Fibroblast of the aortic adventitia (primary cell): ENCODE data around the gene TRAP1. TPM values are rescaled to one million over a fixed set of nuclear protein-coding genes. Genes with fewer than 3 reads are reported as not detected.

Experiments
- DNase-seq: peaks from one replicate; pipeline ENCODE4 v3.0.0-alpha.2; 2010; ENCODE audit warnings: low read depth
- H3K4me3 ChIP-seq: 2 replicates; pipeline ENCODE4 v1.5.1; 2011; ENCODE audit warnings: low read depth, mild to moderate bottlenecking, control low read depth, low read length, moderate library complexity
- total RNA-seq: library from RNA; depleted of rRNA; stranded (reverse); fragments of >200 nt; gene quantifications from 2 replicates; pipeline ENCODE4 v1.2.3, GENCODE V29; 2012; ENCODE audit warnings: low replicate concordance
- TF ChIP-seq, protein P1 (sequence below): IDR thresholded peaks from 2 replicates; pipeline ENCODE4 v1.5.1; 2011; ENCODE audit warnings: mild to moderate bottlenecking, low read length, control low read depth, inconsistent platforms; ENCODE audit not compliant: insufficient read depth

Gene TRAP1
- total RNA-seq, 1 donor: 66.0 TPM

DNA sequence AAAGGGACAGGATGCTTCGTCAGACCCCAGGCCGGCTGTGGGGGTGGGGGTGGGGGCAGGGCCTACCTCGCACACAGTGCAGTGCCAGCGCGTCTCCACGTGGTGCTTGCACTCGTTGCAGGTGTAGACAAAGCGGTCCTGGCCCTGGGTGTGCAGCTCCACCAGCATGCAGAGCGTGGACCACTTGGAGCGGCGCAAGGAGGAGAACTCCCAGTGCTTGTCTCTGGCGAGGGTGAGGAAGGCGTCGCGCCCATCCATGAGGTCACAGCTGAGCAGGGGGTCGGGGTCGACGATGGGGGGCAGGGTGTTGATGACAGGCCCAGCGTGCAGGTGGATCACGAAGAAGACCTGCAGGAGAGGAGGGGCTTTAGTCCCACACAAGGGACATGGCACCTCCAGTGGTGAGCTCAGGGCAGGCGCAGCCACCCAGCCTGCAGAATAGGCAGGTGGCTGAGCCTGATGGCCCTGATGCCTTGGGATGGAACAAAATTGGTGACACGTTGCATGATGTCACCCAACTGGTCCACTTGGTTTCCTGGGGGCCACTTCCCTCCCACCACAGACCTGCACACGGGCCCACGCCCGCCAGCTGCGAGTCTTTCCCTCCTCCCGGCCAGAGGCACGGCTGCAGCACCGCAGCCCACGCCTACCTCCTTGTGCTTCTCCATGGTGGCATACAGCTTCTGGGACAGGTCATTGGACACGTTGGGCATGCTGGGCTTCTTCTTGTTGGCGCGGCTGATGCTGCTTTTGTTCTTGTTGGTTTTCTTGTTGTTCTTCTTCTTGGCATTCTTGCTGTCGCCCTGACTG lies 14.0 kb upstream of the TRAP1 start:
- TF ChIP-seq, protein P1, sequence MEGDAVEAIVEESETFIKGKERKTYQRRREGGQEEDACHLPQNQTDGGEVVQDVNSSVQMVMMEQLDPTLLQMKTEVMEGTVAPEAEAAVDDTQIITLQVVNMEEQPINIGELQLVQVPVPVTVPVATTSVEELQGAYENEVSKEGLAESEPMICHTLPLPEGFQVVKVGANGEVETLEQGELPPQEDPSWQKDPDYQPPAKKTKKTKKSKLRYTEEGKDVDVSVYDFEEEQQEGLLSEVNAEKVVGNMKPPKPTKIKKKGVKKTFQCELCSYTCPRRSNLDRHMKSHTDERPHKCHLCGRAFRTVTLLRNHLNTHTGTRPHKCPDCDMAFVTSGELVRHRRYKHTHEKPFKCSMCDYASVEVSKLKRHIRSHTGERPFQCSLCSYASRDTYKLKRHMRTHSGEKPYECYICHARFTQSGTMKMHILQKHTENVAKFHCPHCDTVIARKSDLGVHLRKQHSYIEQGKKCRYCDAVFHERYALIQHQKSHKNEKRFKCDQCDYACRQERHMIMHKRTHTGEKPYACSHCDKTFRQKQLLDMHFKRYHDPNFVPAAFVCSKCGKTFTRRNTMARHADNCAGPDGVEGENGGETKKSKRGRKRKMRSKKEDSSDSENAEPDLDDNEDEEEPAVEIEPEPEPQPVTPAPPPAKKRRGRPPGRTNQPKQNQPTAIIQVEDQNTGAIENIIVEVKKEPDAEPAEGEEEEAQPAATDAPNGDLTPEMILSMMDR: no peak
- H3K4me3 ChIP-seq: no peak overlapping the region
- no peak for DNase-seq

GRCh38 chr16:3730161-3731125 lies 13.1 kb upstream of the TRAP1 start:
- no peak overlapping the region for H3K4me3 ChIP-seq
- TF ChIP-seq, protein P1: no peak
- DNase-seq: no peak

- H3K4me3 ChIP-seq: no peak overlapping the region
- TF ChIP-seq, protein P1: no peak
- DNase-seq: no peak
Observed at GRCh38 chr16:3729161-3730112, 12.1 kb upstream of the TRAP1 start.

DNA sequence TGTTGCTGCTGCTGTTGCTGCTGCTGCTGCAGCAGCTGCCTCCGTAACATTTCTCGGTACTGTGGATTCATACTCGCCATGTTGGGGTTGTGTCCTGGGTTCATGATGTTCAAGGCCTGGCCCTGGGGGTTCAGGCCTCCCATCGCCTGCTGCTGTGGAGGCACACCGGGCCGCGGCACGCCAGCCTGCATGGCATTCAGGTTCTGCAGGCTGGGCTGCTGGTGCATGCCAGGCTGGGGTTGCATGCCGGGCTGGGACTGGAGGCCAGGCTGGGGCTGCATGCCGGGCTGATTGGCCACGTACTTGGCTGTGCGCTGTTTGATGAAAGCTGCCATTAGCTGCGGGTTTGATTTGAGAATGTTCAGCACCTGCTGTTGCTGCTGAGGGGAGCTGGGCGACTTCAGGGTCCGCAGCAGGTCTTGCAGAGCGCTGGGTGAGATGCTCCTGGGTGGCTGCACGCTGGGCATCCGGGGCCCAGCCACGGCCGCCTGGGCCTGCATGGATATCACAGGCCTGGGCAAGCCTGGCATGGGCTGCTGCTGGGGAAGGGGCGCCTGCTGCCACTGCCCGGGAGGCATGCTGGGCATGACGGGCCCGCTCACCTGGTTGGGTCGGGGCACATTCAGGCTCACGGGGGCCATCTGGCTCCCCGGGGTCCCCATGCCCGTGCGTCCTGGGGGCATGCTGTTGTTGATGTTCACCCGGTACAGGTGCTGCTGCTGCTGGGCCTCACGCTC lies 11.3 kb upstream of the TRAP1 start:
- DNase-seq: no peak
- H3K4me3 ChIP-seq: no peak overlapping the region
- TF ChIP-seq, protein P1: no peak

DNA sequence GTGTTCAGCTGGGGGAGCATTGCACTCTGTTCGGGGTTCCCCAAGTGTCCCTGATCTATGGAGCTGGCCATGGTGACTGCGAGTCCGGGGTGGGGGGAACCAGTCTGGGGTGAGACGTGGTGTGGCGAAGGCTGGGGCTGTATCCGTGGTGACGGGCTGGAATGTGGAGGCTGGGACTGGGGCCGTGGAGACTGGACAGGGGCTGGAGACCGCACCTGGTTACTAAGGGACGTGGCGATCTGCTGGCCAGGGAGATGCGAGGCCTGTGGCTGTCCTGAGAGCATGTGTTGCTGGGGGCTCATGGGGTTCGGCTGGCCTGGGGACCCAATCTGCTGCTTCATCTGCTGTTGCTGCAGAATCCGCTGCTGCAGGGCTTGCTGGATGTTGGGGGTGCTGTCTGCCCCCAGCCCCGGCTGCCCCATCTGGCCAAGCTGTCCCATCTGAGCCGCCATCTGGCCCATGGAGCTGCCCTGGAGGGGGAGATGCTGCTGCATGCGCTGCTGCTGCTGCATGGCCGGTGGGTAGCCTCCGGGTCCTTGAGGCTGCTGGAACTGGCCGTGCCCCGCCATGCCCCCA lies 10.6 kb upstream of the TRAP1 start:
- H3K4me3 ChIP-seq: no peak overlapping the region
- TF ChIP-seq, protein P1: no peak
- DNase-seq: no peak
